Measurements from ENCODE around the gene NPM3.

- TF ChIP-seq CTCF (IDR thresholded peaks at IDR 0.05): no peak
- no peak for TF ChIP-seq POLR2A (IDR thresholded peaks at IDR 0.05)
Measured at GRCh38 chr10:101749047-101750016, 33.9 kb downstream of the NPM3 start.
